ENCODE measurements around the gene ZNF280A.

Gene ZNF280A

DNA sequence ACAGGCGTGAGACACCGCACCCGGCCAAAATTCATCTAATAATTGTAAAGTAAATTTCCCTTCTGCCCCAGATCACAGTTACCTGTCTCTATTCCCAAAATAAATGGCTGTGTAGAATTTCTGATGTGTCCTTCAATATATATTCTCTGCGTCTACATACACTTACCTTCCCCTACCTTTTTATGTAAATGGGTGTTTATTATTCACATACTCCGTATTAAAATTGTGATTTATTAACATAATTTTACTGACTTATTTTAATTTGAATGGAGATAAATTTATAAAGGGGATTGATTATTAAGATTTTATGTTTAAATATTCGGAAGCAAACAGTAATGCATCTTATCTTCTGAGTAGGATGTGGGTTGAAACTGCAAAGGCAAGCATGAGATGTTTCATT is 16.4 kb upstream of the ZNF280A start:
- TF ChIP-seq, protein P1, sequence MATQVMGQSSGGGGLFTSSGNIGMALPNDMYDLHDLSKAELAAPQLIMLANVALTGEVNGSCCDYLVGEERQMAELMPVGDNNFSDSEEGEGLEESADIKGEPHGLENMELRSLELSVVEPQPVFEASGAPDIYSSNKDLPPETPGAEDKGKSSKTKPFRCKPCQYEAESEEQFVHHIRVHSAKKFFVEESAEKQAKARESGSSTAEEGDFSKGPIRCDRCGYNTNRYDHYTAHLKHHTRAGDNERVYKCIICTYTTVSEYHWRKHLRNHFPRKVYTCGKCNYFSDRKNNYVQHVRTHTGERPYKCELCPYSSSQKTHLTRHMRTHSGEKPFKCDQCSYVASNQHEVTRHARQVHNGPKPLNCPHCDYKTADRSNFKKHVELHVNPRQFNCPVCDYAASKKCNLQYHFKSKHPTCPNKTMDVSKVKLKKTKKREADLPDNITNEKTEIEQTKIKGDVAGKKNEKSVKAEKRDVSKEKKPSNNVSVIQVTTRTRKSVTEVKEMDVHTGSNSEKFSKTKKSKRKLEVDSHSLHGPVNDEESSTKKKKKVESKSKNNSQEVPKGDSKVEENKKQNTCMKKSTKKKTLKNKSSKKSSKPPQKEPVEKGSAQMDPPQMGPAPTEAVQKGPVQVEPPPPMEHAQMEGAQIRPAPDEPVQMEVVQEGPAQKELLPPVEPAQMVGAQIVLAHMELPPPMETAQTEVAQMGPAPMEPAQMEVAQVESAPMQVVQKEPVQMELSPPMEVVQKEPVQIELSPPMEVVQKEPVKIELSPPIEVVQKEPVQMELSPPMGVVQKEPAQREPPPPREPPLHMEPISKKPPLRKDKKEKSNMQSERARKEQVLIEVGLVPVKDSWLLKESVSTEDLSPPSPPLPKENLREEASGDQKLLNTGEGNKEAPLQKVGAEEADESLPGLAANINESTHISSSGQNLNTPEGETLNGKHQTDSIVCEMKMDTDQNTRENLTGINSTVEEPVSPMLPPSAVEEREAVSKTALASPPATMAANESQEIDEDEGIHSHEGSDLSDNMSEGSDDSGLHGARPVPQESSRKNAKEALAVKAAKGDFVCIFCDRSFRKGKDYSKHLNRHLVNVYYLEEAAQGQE (IDR thresholded peaks at IDR 0.05; ENCODE audit: insufficient replicate concordance, low read depth), result no peak
- no peak for TF ChIP-seq GABPA (IDR thresholded peaks at IDR 0.05; ENCODE audit: low read depth)
- TF ChIP-seq, protein P2, sequence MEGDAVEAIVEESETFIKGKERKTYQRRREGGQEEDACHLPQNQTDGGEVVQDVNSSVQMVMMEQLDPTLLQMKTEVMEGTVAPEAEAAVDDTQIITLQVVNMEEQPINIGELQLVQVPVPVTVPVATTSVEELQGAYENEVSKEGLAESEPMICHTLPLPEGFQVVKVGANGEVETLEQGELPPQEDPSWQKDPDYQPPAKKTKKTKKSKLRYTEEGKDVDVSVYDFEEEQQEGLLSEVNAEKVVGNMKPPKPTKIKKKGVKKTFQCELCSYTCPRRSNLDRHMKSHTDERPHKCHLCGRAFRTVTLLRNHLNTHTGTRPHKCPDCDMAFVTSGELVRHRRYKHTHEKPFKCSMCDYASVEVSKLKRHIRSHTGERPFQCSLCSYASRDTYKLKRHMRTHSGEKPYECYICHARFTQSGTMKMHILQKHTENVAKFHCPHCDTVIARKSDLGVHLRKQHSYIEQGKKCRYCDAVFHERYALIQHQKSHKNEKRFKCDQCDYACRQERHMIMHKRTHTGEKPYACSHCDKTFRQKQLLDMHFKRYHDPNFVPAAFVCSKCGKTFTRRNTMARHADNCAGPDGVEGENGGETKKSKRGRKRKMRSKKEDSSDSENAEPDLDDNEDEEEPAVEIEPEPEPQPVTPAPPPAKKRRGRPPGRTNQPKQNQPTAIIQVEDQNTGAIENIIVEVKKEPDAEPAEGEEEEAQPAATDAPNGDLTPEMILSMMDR (IDR thresholded peaks at IDR 0.05; ENCODE audit: insufficient read depth, low read length), result no peak
- TF ChIP-seq SPI1 (IDR thresholded peaks at IDR 0.05; ENCODE audit: borderline replicate concordance, low read depth), result no peak
- TF ChIP-seq POLR2AphosphoS5 (IDR thresholded peaks at IDR 0.05; ENCODE audit: low read depth), result no peak
- H3K4me3 ChIP-seq (replicated peaks; ENCODE audit: insufficient read depth, low read length), result no peak overlapping the region
- no peaks in the 10 kb centered on the region for H3K27me3 ChIP-seq (ENCODE audit: insufficient read depth, poor library complexity, severe bottlenecking)
- H3K27ac ChIP-seq (replicated peaks), result no peak overlapping the region
- no peak for DNase-seq (ENCODE audit: low read depth in 1 of 2, low spot score in 1 of 2)

DNA sequence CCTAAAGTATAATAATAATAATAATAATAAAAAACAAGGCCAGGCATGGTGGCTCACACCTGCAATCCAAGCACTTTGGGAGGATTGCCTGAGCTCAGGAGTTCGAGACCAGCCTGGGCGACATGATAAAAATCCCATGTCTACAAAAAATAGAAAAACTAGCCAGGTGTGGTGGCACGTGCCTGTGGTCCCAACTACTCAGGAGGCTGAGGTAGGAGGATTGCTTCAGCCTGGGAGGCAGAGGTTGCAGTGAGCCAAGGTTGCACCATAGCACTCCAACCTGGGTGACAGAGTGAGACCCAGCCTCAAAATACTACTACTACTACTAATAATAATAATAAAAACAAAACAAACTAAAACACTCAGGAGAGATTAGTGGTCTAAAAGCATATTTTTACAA is 15.6 kb upstream of the ZNF280A start:
- Histone ChIP-seq H3K27ac (replicated peaks) (no peak overlapping the region), H3K4me3 (replicated peaks; ENCODE audit: insufficient read depth, low read length) (no peak overlapping the region), H3K27me3 (ENCODE audit: insufficient read depth, poor library complexity, severe bottlenecking) (no peaks in the 10 kb centered on the region)
- TF ChIP-seq GABPA (IDR thresholded peaks at IDR 0.05; ENCODE audit: low read depth) (no peak), SPI1 (IDR thresholded peaks at IDR 0.05; ENCODE audit: borderline replicate concordance, low read depth) (no peak), POLR2AphosphoS5 (IDR thresholded peaks at IDR 0.05; ENCODE audit: low read depth) (no peak)
- TF ChIP-seq, protein P2 (IDR thresholded peaks at IDR 0.05; ENCODE audit: insufficient read depth, low read length), result no peak
- TF ChIP-seq, protein P1 (IDR thresholded peaks at IDR 0.05; ENCODE audit: insufficient replicate concordance, low read depth), result no peak
- no peak for DNase-seq (ENCODE audit: low read depth in 1 of 2, low spot score in 1 of 2)

DNA sequence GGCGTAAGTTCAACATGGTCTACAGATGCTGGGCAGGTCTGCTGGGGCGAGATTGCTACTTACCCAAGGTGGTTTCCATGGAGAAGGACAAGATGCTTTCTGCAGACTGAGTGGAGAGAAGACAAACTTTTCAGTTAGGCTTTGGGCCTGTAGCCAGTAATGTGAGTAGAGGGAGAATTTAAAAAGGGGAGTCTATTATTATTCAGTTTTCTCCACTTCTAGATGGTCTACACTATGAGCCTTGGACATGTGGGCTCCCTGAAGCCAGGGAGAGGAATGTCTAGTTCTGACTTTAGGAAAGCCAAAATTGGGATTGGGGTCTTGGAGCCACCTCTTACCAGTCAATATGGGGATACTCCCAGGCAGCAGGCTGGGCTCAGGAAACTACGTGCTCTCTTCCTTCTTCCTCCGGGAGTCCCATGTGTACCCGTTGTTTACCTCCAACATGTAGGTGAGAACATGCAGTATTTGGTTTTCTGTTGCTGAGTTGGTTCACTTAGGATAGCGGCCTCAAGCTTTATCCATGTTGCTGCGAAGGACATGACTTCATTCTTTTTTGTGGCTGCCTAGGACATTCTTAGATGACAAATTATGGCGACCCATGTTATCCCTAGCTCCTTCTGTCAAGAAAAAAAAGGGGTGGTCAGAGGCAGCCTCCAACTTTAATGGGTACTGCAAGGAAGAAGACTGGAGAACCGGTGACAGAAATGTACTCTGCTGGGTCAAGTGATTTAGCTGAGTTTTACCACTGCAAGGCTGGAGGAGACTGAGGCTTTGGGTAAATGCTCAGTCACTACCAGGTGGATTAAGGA is 14.7 kb upstream of the ZNF280A start:
- H3K4me3 ChIP-seq (replicated peaks; ENCODE audit: insufficient read depth, low read length), result no peak overlapping the region
- no peak for DNase-seq (ENCODE audit: low read depth in 1 of 2, low spot score in 1 of 2)
- TF ChIP-seq SPI1 (IDR thresholded peaks at IDR 0.05; ENCODE audit: borderline replicate concordance, low read depth) (no peak), GABPA (IDR thresholded peaks at IDR 0.05; ENCODE audit: low read depth) (no peak)
- TF ChIP-seq, protein P1 (IDR thresholded peaks at IDR 0.05; ENCODE audit: insufficient replicate concordance, low read depth), result no peak
- TF ChIP-seq, protein P2 (IDR thresholded peaks at IDR 0.05; ENCODE audit: insufficient read depth, low read length), result no peak
- no peak overlapping the region for H3K27ac ChIP-seq (replicated peaks)
- no peaks in the 10 kb centered on the region for H3K27me3 ChIP-seq (ENCODE audit: insufficient read depth, poor library complexity, severe bottlenecking)

Measured in HL-60 (cell line).